OCI-LY1 (cell line): ENCODE results near the gene DPF1.

ENCODE experiments used
- CTCF ChIP-seq: fragments of 200-600 bp; sonication (generic), shearing (Covaris generic); IDR thresholded peaks from 2 replicates; pipeline ENCODE4 v1.5.1; 2017; ENCODE audit warnings: mild to moderate bottlenecking, antibody characterized with exemption, low read length, moderate library complexity, mixed read lengths
- EZH2 ChIP-seq: fragments of 200-600 bp; sonication (generic), shearing (Covaris generic); IDR thresholded peaks from 2 replicates; pipeline ENCODE4 v1.8.0; 2017; ENCODE audit warnings: borderline replicate concordance, mixed run types, mild to moderate bottlenecking, antibody characterized with exemption, low read length, moderate library complexity, mixed read lengths

DNA sequence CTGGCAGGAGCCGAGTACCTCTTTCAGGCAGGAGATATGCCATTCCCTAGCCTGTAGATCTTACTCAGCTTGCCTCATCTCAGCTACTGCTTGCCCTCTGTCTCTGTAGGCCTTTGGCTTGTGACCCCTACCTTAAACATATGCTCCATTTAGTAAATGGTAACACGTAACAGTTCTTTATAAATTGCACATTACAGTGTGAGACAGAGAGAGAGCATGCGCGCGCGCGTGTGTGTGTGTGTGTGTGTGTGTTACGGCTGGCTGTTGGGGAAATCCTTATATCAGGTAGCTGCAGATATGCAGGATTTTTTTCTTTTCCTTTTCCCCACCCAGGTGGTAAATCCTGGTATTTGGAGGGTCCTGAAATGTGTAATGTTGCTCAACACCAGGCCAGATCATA, 44.5 kb upstream of the DPF1 start:
- TF ChIP-seq CTCF (no peak), EZH2 (no peak)
